ENCODE results near the gene COPS2. TPM values are rescaled to one million over a fixed set of nuclear protein-coding genes. Genes with fewer than 3 reads are reported as not detected.

COPS2 gene
- total and polyA plus RNA-seq, 12 donors: 29.7 to 240 (median 76.6) TPM

- 56 to 77% (median 69%) methylated on average over 1 of the region's 1 CpG for WGBS, 4 donors
- TF ChIP-seq CTCF (IDR thresholded peaks at IDR 0.05) (no peak), POLR2A (IDR thresholded peaks at IDR 0.05) (no peak)
- H3K27me3 ChIP-seq: no peaks in the 10 kb centered on the region
- intact Hi-C loops (cut with DNase I): no loop called here
- H3K36me3 ChIP-seq (replicated peaks in 1 of 2): no peaks in the 10 kb centered on the region
- H3K9me3 ChIP-seq (replicated peaks in 1 of 3): no peaks in the 10 kb centered on the region
- peaks cover 0 to 11% of the 10 kb centered on the region in 2 donors for H3K4me1 ChIP-seq (replicated peaks in 1 of 2)
- DNase-seq: no peak
- no peak overlapping the region for H3K27ac ChIP-seq
- no peak overlapping the region for H3K4me3 ChIP-seq
These were observed 60.5 kb downstream of the COPS2 start for GRCh38 chr15:49094923-49095322.

- H3K4me1 ChIP-seq (replicated peaks in 1 of 2): peaks cover 0 to 11% of the 10 kb centered on the region in 2 donors
- H3K4me3 ChIP-seq: no peak overlapping the region
- H3K27ac ChIP-seq: no peak overlapping the region
- H3K36me3 ChIP-seq (replicated peaks in 1 of 2): no peaks in the 10 kb centered on the region
- H3K27me3 ChIP-seq: no peaks in the 10 kb centered on the region
- intact Hi-C loops (cut with DNase I): no loop called here
- 85 to 92% (median 88%) methylated on average over 4 of the region's 4 CpGs for WGBS, 4 donors
- no peak for DNase-seq
- TF ChIP-seq POLR2A (IDR thresholded peaks at IDR 0.05): no peak
- no peak for TF ChIP-seq CTCF (IDR thresholded peaks at IDR 0.05)
- no peaks in the 10 kb centered on the region for H3K9me3 ChIP-seq (replicated peaks in 1 of 3)
These were observed 61.9 kb downstream of the COPS2 start for GRCh38 chr15:49093252-49094105.

GRCh38 chr15:49088996-49089395 is 66.4 kb downstream of the COPS2 start:
- no peaks in the 10 kb centered on the region for H3K27me3 ChIP-seq
- TF ChIP-seq POLR2A (IDR thresholded peaks at IDR 0.05) (no peak), CTCF (IDR thresholded peaks at IDR 0.05) (no peak)
- H3K4me1 ChIP-seq (replicated peaks in 1 of 2): no peaks in the 10 kb centered on the region
- 87 to 95% (median 92%) methylated on average over 4 of the region's 4 CpGs for WGBS, 4 donors
- no peaks in the 10 kb centered on the region for H3K36me3 ChIP-seq (replicated peaks in 1 of 2)
- no peak for DNase-seq
- intact Hi-C loops (cut with DNase I): no loop called here
- no peak overlapping the region for H3K4me3 ChIP-seq
- H3K9me3 ChIP-seq (replicated peaks in 1 of 3): no peaks in the 10 kb centered on the region
- no peak overlapping the region for H3K27ac ChIP-seq

GRCh38 chr15:49085696-49086459 is 69.5 kb downstream of the COPS2 start:
- no peak for DNase-seq
- intact Hi-C loops (cut with DNase I): no loop called here
- H3K27ac ChIP-seq: no peak overlapping the region
- no peak overlapping the region for H3K4me3 ChIP-seq
- 74 to 84% (median 81%) methylated on average over 5 of the region's 5 CpGs for WGBS, 4 donors
- no peaks in the 10 kb centered on the region for H3K9me3 ChIP-seq (replicated peaks in 1 of 3)
- no peaks in the 10 kb centered on the region for H3K27me3 ChIP-seq
- TF ChIP-seq CTCF (IDR thresholded peaks at IDR 0.05): no peak
- TF ChIP-seq POLR2A (IDR thresholded peaks at IDR 0.05): no peak
- no peaks in the 10 kb centered on the region for H3K36me3 ChIP-seq (replicated peaks in 1 of 2)
- no peaks in the 10 kb centered on the region for H3K4me1 ChIP-seq (replicated peaks in 1 of 2)
